B cell (primary cell): Measurements from ENCODE around the gene ERVMER34-1. TPM values are rescaled to one million over a fixed set of nuclear protein-coding genes. Genes with fewer than 3 reads are reported as not detected.

Experiments used
- ATAC-seq: fragments of 200-7000 bp; cut with Tn5 transposase; one replicate; pipeline ENCODE4 v1.10.0; 2021; ENCODE audit warnings: low read depth, mild to moderate bottlenecking, moderate number of reproducible peaks, moderate library complexity
- CTCF ChIA-PET: fragments of 350-600 bp; sonication (Branson Sonifier 250); formaldehyde crosslinking; loops from one replicate; lab custom pipeline; 2021; ENCODE audit warnings: antibody characterized with exemption, inconsistent platforms; lab: Charles Lee
- POLR2A ChIA-PET: fragments of 350-600 bp; sonication (Branson Sonifier 250); formaldehyde crosslinking; loops from one replicate; lab custom pipeline; 2021; ENCODE audit warnings: antibody characterized with exemption; lab: Charles Lee
- DNase-seq: peaks from one replicate; pipeline ENCODE4 v3.0.0; 2013
- H2AFZ ChIP-seq: 2 replicates; pipeline ENCODE4 v1.6.1; 2012; ENCODE audit warnings: mild to moderate bottlenecking, low read depth, low read length; ENCODE audit not compliant: insufficient read depth, poor library complexity, severe bottlenecking
- H3K27ac ChIP-seq, 2 donors: 1 replicate in 1 of 2; 2 replicates in 1 of 2; pipeline ENCODE4 v1.5.1; 2012 to 2013; ENCODE audit warnings: low read length in 2 of 2, mild to moderate bottlenecking in 2 of 2, moderate library complexity in 1 of 2
- H3K27me3 ChIP-seq, 4 experiments: fragments of 200-600 bp in 1 of 4; sonication (generic) in 1 of 4; replicated peaks in 1 of 4; 1 replicate in 2 of 4; 2 replicates in 2 of 4; pipeline versions ENCODE4 v1.6.1 to v1.7.0; 2013 to 2016; ENCODE audit warnings: low read length in 3 of 4, mild to moderate bottlenecking in 2 of 4, mixed read lengths in 1 of 4, moderate library complexity in 1 of 4; ENCODE audit not compliant: insufficient read depth in 4 of 4, control insufficient read depth in 3 of 4; ENCODE audit errors: control extremely low read depth in 1 of 4
- H3K36me3 ChIP-seq, 2 experiments: replicated peaks in 1 of 2; 1 replicate in 1 of 2; 2 replicates in 1 of 2; pipeline versions ENCODE4 v1.6.1 to v1.7.1; 2013; ENCODE audit warnings: low read length in 1 of 2; ENCODE audit not compliant: insufficient read depth in 2 of 2, control insufficient read depth in 1 of 2; ENCODE audit errors: control extremely low read depth in 1 of 2, extremely low read depth in 1 of 2
- H3K4me1 ChIP-seq, 2 donors: fragments of 200-600 bp in 1 of 2; sonication (generic) in 1 of 2; 1 replicate in 1 of 2; 2 replicates in 1 of 2; pipeline versions ENCODE4 v1.5.1 to v1.6.1; 2013 to 2017; ENCODE audit warnings: low read length in 2 of 2; ENCODE audit not compliant: control insufficient read depth in 2 of 2, insufficient read depth in 2 of 2
- H3K4me2 ChIP-seq: replicated peaks from 2 replicates; pipeline ENCODE3; 2012; ENCODE audit warnings: mild to moderate bottlenecking, low read depth, low read length; ENCODE audit not compliant: poor library complexity, severe bottlenecking
- H3K4me3 ChIP-seq, 5 experiments: fragments of 200-600 bp in 1 of 5; sonication (generic) in 1 of 5; 1 replicate in 3 of 5; 2 replicates in 2 of 5; pipeline versions ENCODE4 v1.5.1 to v1.7.0; 2011 to 2016; ENCODE audit warnings: low read length in 4 of 5, mild to moderate bottlenecking in 4 of 5, low read depth in 2 of 5, control low read depth in 1 of 5, moderate library complexity in 1 of 5; ENCODE audit not compliant: insufficient read depth in 1 of 5; ENCODE audit errors: control extremely low read depth in 1 of 5, extremely low read depth in 1 of 5
- H3K79me2 ChIP-seq: fragments of 200-600 bp; sonication (generic); one replicate; pipeline ENCODE4 v1.6.0; 2016; ENCODE audit warnings: low read length; ENCODE audit not compliant: control insufficient read depth, insufficient read depth
- H3K9ac ChIP-seq: fragments of 200-600 bp; sonication (generic); 2 replicates; pipeline ENCODE4 v1.6.1; 2017; ENCODE audit warnings: mild to moderate bottlenecking, low read length, moderate library complexity
- H3K9me3 ChIP-seq, 3 donors: one replicate each; pipeline versions ENCODE4 v1.6.1 to v1.7.1; 2013; ENCODE audit warnings: low read length in 2 of 3; ENCODE audit not compliant: control insufficient read depth in 2 of 3, insufficient read depth in 1 of 3; ENCODE audit errors: control extremely low read depth in 1 of 3
- H4K20me1 ChIP-seq: 2 replicates; pipeline ENCODE4 v1.6.0; 2012; ENCODE audit warnings: mild to moderate bottlenecking, low read length; ENCODE audit not compliant: insufficient read depth, control insufficient read depth, poor library complexity, severe bottlenecking
- H3K27ac Mint-ChIP-seq: one replicate; pipeline ENCODE4 v1.8.0; 2021; ENCODE audit warnings: mixed read lengths
- H3K27me3 Mint-ChIP-seq: one replicate; pipeline ENCODE4 v1.8.0; 2021; ENCODE audit warnings: mixed read lengths
- H3K4me1 Mint-ChIP-seq: one replicate; pipeline ENCODE4 v1.8.0; 2021; ENCODE audit warnings: mixed read lengths
- H3K4me3 Mint-ChIP-seq: one replicate; pipeline ENCODE4 v1.8.0; 2021; ENCODE audit warnings: mixed read lengths
- H3K9me3 Mint-ChIP-seq: one replicate; pipeline ENCODE4 v1.8.0; 2022; ENCODE audit warnings: mixed read lengths; ENCODE audit not compliant: insufficient read depth
- CTCF ChIP-seq: fragments of 200-600 bp; IDR thresholded peaks from one replicate; pipeline ENCODE4 v1.8.0; 2022; ENCODE audit warnings: antibody characterized with exemption, mild to moderate bottlenecking
- EZH2 ChIP-seq: IDR thresholded peaks from 2 replicates; pipeline ENCODE4 v1.6.1; 2012; ENCODE audit warnings: borderline replicate concordance, low read depth, mild to moderate bottlenecking, moderate library complexity, low read length; ENCODE audit not compliant: insufficient read depth, poor library complexity, severe bottlenecking
- WGBS: methylation state at CpG from one replicate; pipeline ENCODE4 v1.1.5; 2013; ENCODE audit warnings: missing lambda C conversion rate; ENCODE audit not compliant: insufficient coverage; 5-methylcytosine and 5-hydroxymethylcytosine counted together
- intact Hi-C: fragments of 100-400 bp; cut with micrococcal nuclease; formaldehyde crosslinking; loops from one replicate; pipeline ENCODE4 v1.10.0; 2022
- polyA plus RNA-seq: library from polyadenylated mRNA; depleted of rRNA; stranded (reverse); fragments of >200 nt; gene quantifications from 2 replicates; pipeline ENCODE4 v1.2.3, GENCODE V29; 2012
- total RNA-seq, 2 donors: library from RNA; stranded (reverse); fragments of 120-200 nt in 1 of 2; gene quantifications; 1 replicate in 1 of 2; 2 replicates in 1 of 2; pipeline versions ENCODE4 v1.2.3 to v1.2.4, GENCODE V29; 2013 to 2022

Gene ERVMER34-1
- total and polyA plus RNA-seq, 2 donors (not counting 1 experiment from before 2014, with no cell fraction given), result not detected

- H3K4me1 ChIP-seq, result peaks cover 4 to 13% of the 10 kb centered on the region in 2 donors
- H3K27ac ChIP-seq, result peak overlapping the region; percentile 78 to 83
- intact Hi-C loops, result loop anchor here (1.0 to 5.0 kb wide), 6 partner anchors 10 to 1342 kb away; partner anchors contain the start of genes CHIC2, RASL11B and SGCB
- H4K20me1 ChIP-seq, result no peaks in the 10 kb centered on the region
- H3K4me2 ChIP-seq, result peak overlapping the region; percentile 78
- Mint-ChIP-seq H3K4me1 (peaks cover 16% of the 10 kb centered on the region), H3K4me3 (peak overlapping the region; percentile 91), H3K27me3 (no peaks in the 10 kb centered on the region), H3K9me3 (no peaks in the 10 kb centered on the region), H3K27ac (peak overlapping the region; percentile 92)
- under 1% methylated on average over 53 of the region's 56 CpGs for WGBS
- no peaks in the 10 kb centered on the region for H3K27me3 ChIP-seq
- no peaks in the 10 kb centered on the region for H3K9me3 ChIP-seq
- TF ChIP-seq EZH2 (no peak), CTCF (no peak)
- CTCF ChIA-PET, result interaction anchor here (0.5 to 2.3 kb wide), 4 partner anchors 10 to 659 kb away, joined by 3 to 18 read pairs (median 3); no protein-coding TSS in a partner anchor
- DNase-seq (peak; percentile 96), ATAC-seq (peak; percentile 92)
- POLR2A ChIA-PET, result interaction anchor here (1.1 to 3.5 kb wide), 3 partner anchors 10 to 64 kb away, joined by 4 to 49 read pairs (median 4); partner anchors contain the start of gene USP46
- H3K9ac ChIP-seq, result peak overlapping the region; percentile 78
- peak overlapping the region; percentile 85 for H2AFZ ChIP-seq
- no peaks in the 10 kb centered on the region for H3K36me3 ChIP-seq
- H3K79me2 ChIP-seq, result no peaks in the 10 kb centered on the region
- H3K4me3 ChIP-seq, result peak overlapping the region; percentile 57 to 89 (median 73)
Measured at GRCh38 chr4:52721968-52722815, 29.0 kb downstream of the ERVMER34-1 start.

- POLR2A ChIA-PET, result no interaction called here
- peaks cover 10% of the 10 kb centered on the region for H4K20me1 ChIP-seq
- CTCF ChIA-PET, result no interaction called here
- no peaks in the 10 kb centered on the region for H3K27me3 ChIP-seq
- peaks cover 19% of the 10 kb centered on the region for H3K79me2 ChIP-seq
- peaks cover 45% of the 10 kb centered on the region for H3K4me1 Mint-ChIP-seq
- H3K27ac ChIP-seq, result no peak overlapping the region
- intact Hi-C loops, result no loop called here
- ATAC-seq, result no peak
- no peaks in the 10 kb centered on the region for H3K9me3 ChIP-seq
- H2AFZ ChIP-seq, result no peak overlapping the region
- no peak overlapping the region for H3K4me3 Mint-ChIP-seq
- H3K9ac ChIP-seq, result no peak overlapping the region
- peak overlapping the region; percentile 12 for H3K27ac Mint-ChIP-seq
- H3K4me3 ChIP-seq, result no peak overlapping the region
- peaks cover 25 to 38% of the 10 kb centered on the region in 2 donors for H3K4me1 ChIP-seq
- no CpG with 5 or more reads among the region's 3 CpGs for WGBS
- TF ChIP-seq CTCF (no peak), EZH2 (no peak)
- no peaks in the 10 kb centered on the region for H3K9me3 Mint-ChIP-seq
- H3K27me3 Mint-ChIP-seq, result no peaks in the 10 kb centered on the region
- no peak overlapping the region for H3K4me2 ChIP-seq
- peaks cover 1 to 28% of the 10 kb centered on the region in 2 experiments for H3K36me3 ChIP-seq
- no peak for DNase-seq
Measured at GRCh38 chr4:52718123-52718522, 33.1 kb downstream of the ERVMER34-1 start.
